ENCODE measurements around the gene OBSL1. TPM values are rescaled to one million over a fixed set of nuclear protein-coding genes. Genes with fewer than 3 reads are reported as not detected.

OBSL1 gene
- total RNA-seq, 2 donors from 2014 or later = 119 to 185 TPM

DNA sequence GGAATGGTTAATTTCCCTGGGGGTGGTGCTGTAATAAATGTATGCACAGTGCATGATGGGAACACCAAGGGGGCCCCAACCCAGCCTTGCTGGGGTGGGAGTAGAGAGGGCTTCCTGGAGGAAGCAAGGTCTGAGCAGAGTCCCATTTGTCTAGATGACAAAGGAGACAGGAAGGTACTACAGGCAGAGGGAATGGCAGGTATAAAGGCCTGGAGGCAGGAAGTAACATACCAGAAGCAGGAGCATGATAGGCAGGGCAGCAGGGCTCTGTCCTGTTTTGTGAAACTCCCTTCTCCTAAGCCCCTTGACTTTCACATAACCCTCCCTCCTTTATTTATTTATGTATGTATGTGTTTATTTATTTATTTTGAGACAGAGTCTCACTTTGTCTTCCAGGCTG, 68.7 kb downstream of the OBSL1 start:
- intact Hi-C loops (cut with DNase I) = no loop called here
- Histone ChIP-seq H3K4me3 (no peak overlapping the region), H3K27me3 (no peaks in the 10 kb centered on the region), H3K4me1 (peaks cover 28% of the 10 kb centered on the region), H3K27ac (no peak overlapping the region), H3K9me3 (no peaks in the 10 kb centered on the region), H3K36me3 (replicated peaks in 1 of 2; ENCODE audit: insufficient read depth in 1 of 2, low read depth in 2 of 2) (peaks cover 0 to 15% of the 10 kb centered on the region in 2 donors)
- DNase-seq (no peak), ATAC-seq (no peak)
- TF ChIP-seq CTCF (IDR thresholded peaks at IDR 0.05) = no peak
- no peak for TF ChIP-seq POLR2A (IDR thresholded peaks at IDR 0.05)

- H3K36me3 ChIP-seq (replicated peaks in 1 of 2; ENCODE audit: insufficient read depth in 1 of 2, low read depth in 2 of 2) = peaks cover 0 to 15% of the 10 kb centered on the region in 2 donors
- TF ChIP-seq CTCF (IDR thresholded peaks at IDR 0.05) (no peak), POLR2A (IDR thresholded peaks at IDR 0.05) (no peak)
- 91% methylated on average over 11 to 13 of the region's 14 CpGs for WGBS, 2 donors
Observed at GRCh38 chr2:219501849-219502248, 69.5 kb downstream of the OBSL1 start.

More at GRCh38 chr2:219501849-219502248, 69.5 kb downstream of the OBSL1 start:
- H3K4me3 ChIP-seq = no peak overlapping the region
- no peaks in the 10 kb centered on the region for H3K9me3 ChIP-seq
- DNase-seq (no peak), ATAC-seq (no peak)
- H3K27ac ChIP-seq = no peak overlapping the region
- no peaks in the 10 kb centered on the region for H3K27me3 ChIP-seq
- intact Hi-C loops (cut with DNase I) = no loop called here
- peaks cover 36% of the 10 kb centered on the region for H3K4me1 ChIP-seq

Small RNAs within 50 kb of the gene (microRNA-seq; reads per million reads assigned to microRNA genes)
- gene MIR3132 (ENCODE audit: borderline number of aligned reads in 2 of 2, borderline replicate concordance in 2 of 2) = 0 reads per million in 2 donors

Small RNAs within 50 kb of the gene (small RNA-seq; reads per million reads assigned to genes)
- gene MIR3132 (not detected), gene RN7SKP213 (not detected)

Other genes with a start within 250 kb of the OBSL1 start
- not detected for gene RESP18, start 238.8 kb downstream of the OBSL1 start, total RNA-seq
- gene DNPEP, start 183.6 kb downstream of the OBSL1 start, total RNA-seq = 10 to 100 TPM; 18.4 to 24.7 TPM
- 10 to 100 TPM; 12.7 to 23.1 TPM for gene DES, start 153.2 kb downstream of the OBSL1 start, total RNA-seq
- 1 to 10 TPM; 2.9 to 3.6 TPM for gene SPEG, start 136.7 kb downstream of the OBSL1 start, total RNA-seq
- gene GMPPA, start 72.6 kb downstream of the OBSL1 start, total RNA-seq = 10 to 100 TPM; 40.5 to 57.4 TPM
- not detected for gene ASIC4, start 57.1 kb downstream of the OBSL1 start, total RNA-seq
- gene CHPF, start 27.7 kb downstream of the OBSL1 start, total RNA-seq = 100 to 1,000 TPM; 115 to 232 TPM
- 1 to 10 TPM; 3.3 to 5.7 TPM for gene TMEM198, start 27.5 kb downstream of the OBSL1 start, total RNA-seq
- 1 to 10 TPM in 1 of 2 donors, under 1 TPM in 1; 0.66 to 1.6 TPM for gene INHA, start 771 bp upstream of the OBSL1 start, total RNA-seq
- 10 to 100 TPM in 1 of 2 donors, 1 to 10 TPM in 1; 9.6 to 18.1 TPM for gene STK11IP, start 26.3 kb upstream of the OBSL1 start, total RNA-seq
- 10 to 100 TPM in 1 of 2 donors, 1 to 10 TPM in 1; 2.6 to 10.9 TPM for gene SLC4A3, start 56.1 kb upstream of the OBSL1 start, total RNA-seq